Measurements from ENCODE around the gene PLA2R1. TPM values are rescaled to one million over a fixed set of nuclear protein-coding genes. Genes with fewer than 3 reads are reported as not detected.

The PLA2R1 gene
- polyA plus RNA-seq, 1 donor from 2014 or later: 0.69 TPM

DNA sequence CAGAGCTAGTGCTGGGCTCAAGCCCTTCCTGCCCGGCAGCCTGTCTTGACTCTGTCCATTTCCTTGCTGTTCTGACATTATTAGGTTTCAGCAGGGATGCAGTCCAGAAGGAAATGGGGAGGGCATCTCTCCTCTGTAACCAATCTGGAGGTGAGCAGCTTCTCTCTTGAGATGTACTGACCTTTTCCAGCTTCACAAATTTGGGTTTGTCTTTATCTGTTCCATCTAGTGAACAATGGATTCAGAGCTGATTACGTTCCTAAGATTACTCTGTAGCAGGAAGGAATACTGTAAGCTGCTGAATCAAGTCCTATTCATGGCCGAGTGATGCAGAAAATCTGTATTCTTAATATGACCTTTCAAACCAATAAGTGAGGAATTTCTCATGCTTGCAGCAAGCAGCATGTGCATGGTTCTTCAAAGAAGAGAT, 11.0 kb downstream of the PLA2R1 start:
- H3K4me2 ChIP-seq (ENCODE audit: low read length): no peak overlapping the region
- H2AFZ ChIP-seq (ENCODE audit: low read depth, low read length): no peak overlapping the region
- H3K9me2 ChIP-seq (ENCODE audit: insufficient read depth, low read length): no peaks in the 10 kb centered on the region
- no peak overlapping the region for H3K27ac ChIP-seq (ENCODE audit: low read length)
- H3K4me3 ChIP-seq (ENCODE audit: low read length): no peak overlapping the region
- H3K9ac ChIP-seq (ENCODE audit: low read length): no peak overlapping the region
- no peaks in the 10 kb centered on the region for H3K9me3 ChIP-seq (ENCODE audit: low read length)
- H3K27me3 ChIP-seq (ENCODE audit: insufficient read depth, low read depth, low read length): no peaks in the 10 kb centered on the region
- H3K36me3 ChIP-seq (ENCODE audit: insufficient read depth, low read length): no peaks in the 10 kb centered on the region
- no peaks in the 10 kb centered on the region for H3F3A ChIP-seq (ENCODE audit: insufficient read depth, low read length, poor library complexity, severe bottlenecking)
- H4K20me1 ChIP-seq (ENCODE audit: insufficient read depth): no peaks in the 10 kb centered on the region
- TF ChIP-seq, protein P1, sequence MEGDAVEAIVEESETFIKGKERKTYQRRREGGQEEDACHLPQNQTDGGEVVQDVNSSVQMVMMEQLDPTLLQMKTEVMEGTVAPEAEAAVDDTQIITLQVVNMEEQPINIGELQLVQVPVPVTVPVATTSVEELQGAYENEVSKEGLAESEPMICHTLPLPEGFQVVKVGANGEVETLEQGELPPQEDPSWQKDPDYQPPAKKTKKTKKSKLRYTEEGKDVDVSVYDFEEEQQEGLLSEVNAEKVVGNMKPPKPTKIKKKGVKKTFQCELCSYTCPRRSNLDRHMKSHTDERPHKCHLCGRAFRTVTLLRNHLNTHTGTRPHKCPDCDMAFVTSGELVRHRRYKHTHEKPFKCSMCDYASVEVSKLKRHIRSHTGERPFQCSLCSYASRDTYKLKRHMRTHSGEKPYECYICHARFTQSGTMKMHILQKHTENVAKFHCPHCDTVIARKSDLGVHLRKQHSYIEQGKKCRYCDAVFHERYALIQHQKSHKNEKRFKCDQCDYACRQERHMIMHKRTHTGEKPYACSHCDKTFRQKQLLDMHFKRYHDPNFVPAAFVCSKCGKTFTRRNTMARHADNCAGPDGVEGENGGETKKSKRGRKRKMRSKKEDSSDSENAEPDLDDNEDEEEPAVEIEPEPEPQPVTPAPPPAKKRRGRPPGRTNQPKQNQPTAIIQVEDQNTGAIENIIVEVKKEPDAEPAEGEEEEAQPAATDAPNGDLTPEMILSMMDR (IDR thresholded peaks at IDR 0.05; ENCODE audit: poor library complexity, severe bottlenecking): no peak
- TF ChIP-seq SMC3 (conservative IDR thresholded peaks at IDR 0.05; ENCODE audit: poor library complexity): no peak
- no peak for TF ChIP-seq POLR2AphosphoS5 (IDR thresholded peaks at IDR 0.05)
- no peak for TF ChIP-seq MXI1 (conservative IDR thresholded peaks at IDR 0.05; ENCODE audit: poor library complexity, severe bottlenecking)
- TF ChIP-seq EP300 (conservative IDR thresholded peaks at IDR 0.05; ENCODE audit: poor library complexity, severe bottlenecking): no peak
- TF ChIP-seq RAD21 (conservative IDR thresholded peaks at IDR 0.05): no peak
- no peak for TF ChIP-seq EZH2 (IDR thresholded peaks at IDR 0.05; ENCODE audit: borderline replicate concordance, insufficient read depth, low read length, poor library complexity, severe bottlenecking)
- TF ChIP-seq, protein P2, sequence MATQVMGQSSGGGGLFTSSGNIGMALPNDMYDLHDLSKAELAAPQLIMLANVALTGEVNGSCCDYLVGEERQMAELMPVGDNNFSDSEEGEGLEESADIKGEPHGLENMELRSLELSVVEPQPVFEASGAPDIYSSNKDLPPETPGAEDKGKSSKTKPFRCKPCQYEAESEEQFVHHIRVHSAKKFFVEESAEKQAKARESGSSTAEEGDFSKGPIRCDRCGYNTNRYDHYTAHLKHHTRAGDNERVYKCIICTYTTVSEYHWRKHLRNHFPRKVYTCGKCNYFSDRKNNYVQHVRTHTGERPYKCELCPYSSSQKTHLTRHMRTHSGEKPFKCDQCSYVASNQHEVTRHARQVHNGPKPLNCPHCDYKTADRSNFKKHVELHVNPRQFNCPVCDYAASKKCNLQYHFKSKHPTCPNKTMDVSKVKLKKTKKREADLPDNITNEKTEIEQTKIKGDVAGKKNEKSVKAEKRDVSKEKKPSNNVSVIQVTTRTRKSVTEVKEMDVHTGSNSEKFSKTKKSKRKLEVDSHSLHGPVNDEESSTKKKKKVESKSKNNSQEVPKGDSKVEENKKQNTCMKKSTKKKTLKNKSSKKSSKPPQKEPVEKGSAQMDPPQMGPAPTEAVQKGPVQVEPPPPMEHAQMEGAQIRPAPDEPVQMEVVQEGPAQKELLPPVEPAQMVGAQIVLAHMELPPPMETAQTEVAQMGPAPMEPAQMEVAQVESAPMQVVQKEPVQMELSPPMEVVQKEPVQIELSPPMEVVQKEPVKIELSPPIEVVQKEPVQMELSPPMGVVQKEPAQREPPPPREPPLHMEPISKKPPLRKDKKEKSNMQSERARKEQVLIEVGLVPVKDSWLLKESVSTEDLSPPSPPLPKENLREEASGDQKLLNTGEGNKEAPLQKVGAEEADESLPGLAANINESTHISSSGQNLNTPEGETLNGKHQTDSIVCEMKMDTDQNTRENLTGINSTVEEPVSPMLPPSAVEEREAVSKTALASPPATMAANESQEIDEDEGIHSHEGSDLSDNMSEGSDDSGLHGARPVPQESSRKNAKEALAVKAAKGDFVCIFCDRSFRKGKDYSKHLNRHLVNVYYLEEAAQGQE (IDR thresholded peaks at IDR 0.05; ENCODE audit: borderline replicate concordance): no peak
- no peak for TF ChIP-seq TAF1 (IDR thresholded peaks at IDR 0.05; ENCODE audit: low read depth)
- H3K79me2 ChIP-seq (replicated peaks; ENCODE audit: insufficient read depth, low read length): no peaks in the 10 kb centered on the region

DNA sequence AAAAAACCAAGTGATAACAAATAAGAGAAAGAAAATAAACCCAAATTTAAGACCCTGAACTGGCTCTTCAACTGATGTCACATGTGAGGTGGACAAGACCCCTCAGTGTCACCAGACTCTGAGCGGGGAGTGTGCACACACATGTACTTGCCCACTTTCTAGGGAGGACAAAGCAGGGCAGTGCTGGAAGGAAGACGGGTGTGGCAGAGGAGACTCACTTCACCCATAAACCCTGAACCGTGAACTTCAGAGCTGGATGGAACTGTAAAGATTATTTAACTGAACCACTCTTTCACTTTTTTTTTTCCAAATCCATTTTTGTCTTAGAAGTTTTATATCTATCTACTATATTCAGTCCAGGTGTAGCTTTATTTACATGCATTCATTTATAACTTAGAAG, 12.3 kb downstream of the PLA2R1 start:
- no peaks in the 10 kb centered on the region for H3K79me2 ChIP-seq (replicated peaks; ENCODE audit: insufficient read depth, low read length)
- H3K4me2 ChIP-seq (ENCODE audit: low read length): no peak overlapping the region
- H3K9me2 ChIP-seq (ENCODE audit: insufficient read depth, low read length): no peaks in the 10 kb centered on the region
- no peaks in the 10 kb centered on the region for H3K9me3 ChIP-seq (ENCODE audit: low read length)
- H3K27me3 ChIP-seq (ENCODE audit: insufficient read depth, low read depth, low read length): no peaks in the 10 kb centered on the region
- no peaks in the 10 kb centered on the region for H3F3A ChIP-seq (ENCODE audit: insufficient read depth, low read length, poor library complexity, severe bottlenecking)
- H3K4me3 ChIP-seq (ENCODE audit: low read length): no peak overlapping the region
- TF ChIP-seq SMC3 (conservative IDR thresholded peaks at IDR 0.05; ENCODE audit: poor library complexity) (no peak), EP300 (conservative IDR thresholded peaks at IDR 0.05; ENCODE audit: poor library complexity, severe bottlenecking) (no peak), MXI1 (conservative IDR thresholded peaks at IDR 0.05; ENCODE audit: poor library complexity, severe bottlenecking) (no peak), RAD21 (conservative IDR thresholded peaks at IDR 0.05) (no peak), POLR2AphosphoS5 (IDR thresholded peaks at IDR 0.05) (no peak), TAF1 (IDR thresholded peaks at IDR 0.05; ENCODE audit: low read depth) (no peak), EZH2 (IDR thresholded peaks at IDR 0.05; ENCODE audit: borderline replicate concordance, insufficient read depth, low read length, poor library complexity, severe bottlenecking) (no peak)
- TF ChIP-seq, protein P1 (IDR thresholded peaks at IDR 0.05; ENCODE audit: poor library complexity, severe bottlenecking): no peak
- TF ChIP-seq, protein P2 (IDR thresholded peaks at IDR 0.05; ENCODE audit: borderline replicate concordance): no peak
- no peak overlapping the region for H3K9ac ChIP-seq (ENCODE audit: low read length)
- no peaks in the 10 kb centered on the region for H4K20me1 ChIP-seq (ENCODE audit: insufficient read depth)
- H2AFZ ChIP-seq (ENCODE audit: low read depth, low read length): no peak overlapping the region
- H3K36me3 ChIP-seq (ENCODE audit: insufficient read depth, low read length): no peaks in the 10 kb centered on the region
- H3K27ac ChIP-seq (ENCODE audit: low read length): no peak overlapping the region

Measured in neural cell (in vitro differentiated cells).